ENCODE results near the gene ELAVL2.

Gene ELAVL2

GRCh38 chr9:23658376-23659258 lies 167.4 kb downstream of the ELAVL2 start:
- no peak for DNase-seq

- DNase-seq = no peak
These were observed 175.0 kb downstream of the ELAVL2 start for GRCh38 chr9:23651051-23651450.

GRCh38 chr9:23648651-23649050 lies 177.4 kb downstream of the ELAVL2 start:
- no peak for DNase-seq

GRCh38 chr9:23644896-23645295 lies 181.1 kb downstream of the ELAVL2 start:
- no peak for DNase-seq

- no peak for DNase-seq
These were observed 181.7 kb downstream of the ELAVL2 start for GRCh38 chr9:23644326-23644725.

- DNase-seq = no peak
These were observed 182.3 kb downstream of the ELAVL2 start for GRCh38 chr9:23643656-23644258.

Measured in NCI-H226 (cell line).